HL-60 (cell line): ENCODE measurements around the gene USH2A.

Source experiments
- GABPA ChIP-seq: IDR thresholded peaks from 2 replicates; pipeline ENCODE4 v1.6.1; 2012; ENCODE audit warnings: low read depth
- POLR2AphosphoS5 ChIP-seq: IDR thresholded peaks from 2 replicates; pipeline ENCODE4 v1.6.1; 2012; ENCODE audit warnings: low read depth
- SPI1 ChIP-seq: IDR thresholded peaks from 2 replicates; pipeline ENCODE4 v1.6.1; 2012; ENCODE audit warnings: low read depth, mild to moderate bottlenecking, borderline replicate concordance
- TF ChIP-seq, protein P1 (sequence below): IDR thresholded peaks from one replicate; pipeline ENCODE4 v1.5.1; 2011; ENCODE audit warnings: low read length, control low read depth, inconsistent platforms; ENCODE audit not compliant: insufficient read depth
- TF ChIP-seq, protein P2 (sequence below): IDR thresholded peaks from 2 replicates; pipeline ENCODE4 v1.6.1; 2012; ENCODE audit warnings: low read depth; ENCODE audit not compliant: insufficient replicate concordance

DNA sequence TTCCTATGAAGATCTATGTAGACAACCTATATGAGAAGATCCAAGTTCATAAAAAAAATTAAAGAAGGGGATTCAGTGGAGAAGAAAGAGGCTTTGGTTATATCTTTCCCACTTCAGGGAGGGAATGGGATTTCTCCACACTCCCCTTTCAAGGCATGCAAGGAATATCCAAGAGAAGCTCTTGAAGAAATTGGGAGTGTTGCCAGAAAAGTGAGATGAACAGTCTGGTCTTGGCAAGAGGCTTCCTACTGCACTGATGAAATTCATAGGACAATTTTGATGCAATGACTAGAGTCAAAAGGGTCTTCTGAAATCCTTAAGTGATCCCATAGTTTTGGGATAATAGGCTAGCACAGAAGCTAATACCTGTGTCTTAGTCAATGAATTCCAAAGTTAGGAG lies 703.1 kb downstream of the USH2A start:
- TF ChIP-seq, protein P1, sequence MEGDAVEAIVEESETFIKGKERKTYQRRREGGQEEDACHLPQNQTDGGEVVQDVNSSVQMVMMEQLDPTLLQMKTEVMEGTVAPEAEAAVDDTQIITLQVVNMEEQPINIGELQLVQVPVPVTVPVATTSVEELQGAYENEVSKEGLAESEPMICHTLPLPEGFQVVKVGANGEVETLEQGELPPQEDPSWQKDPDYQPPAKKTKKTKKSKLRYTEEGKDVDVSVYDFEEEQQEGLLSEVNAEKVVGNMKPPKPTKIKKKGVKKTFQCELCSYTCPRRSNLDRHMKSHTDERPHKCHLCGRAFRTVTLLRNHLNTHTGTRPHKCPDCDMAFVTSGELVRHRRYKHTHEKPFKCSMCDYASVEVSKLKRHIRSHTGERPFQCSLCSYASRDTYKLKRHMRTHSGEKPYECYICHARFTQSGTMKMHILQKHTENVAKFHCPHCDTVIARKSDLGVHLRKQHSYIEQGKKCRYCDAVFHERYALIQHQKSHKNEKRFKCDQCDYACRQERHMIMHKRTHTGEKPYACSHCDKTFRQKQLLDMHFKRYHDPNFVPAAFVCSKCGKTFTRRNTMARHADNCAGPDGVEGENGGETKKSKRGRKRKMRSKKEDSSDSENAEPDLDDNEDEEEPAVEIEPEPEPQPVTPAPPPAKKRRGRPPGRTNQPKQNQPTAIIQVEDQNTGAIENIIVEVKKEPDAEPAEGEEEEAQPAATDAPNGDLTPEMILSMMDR, result no peak
- TF ChIP-seq GABPA, result no peak
- no peak for TF ChIP-seq POLR2AphosphoS5
- TF ChIP-seq, protein P2, sequence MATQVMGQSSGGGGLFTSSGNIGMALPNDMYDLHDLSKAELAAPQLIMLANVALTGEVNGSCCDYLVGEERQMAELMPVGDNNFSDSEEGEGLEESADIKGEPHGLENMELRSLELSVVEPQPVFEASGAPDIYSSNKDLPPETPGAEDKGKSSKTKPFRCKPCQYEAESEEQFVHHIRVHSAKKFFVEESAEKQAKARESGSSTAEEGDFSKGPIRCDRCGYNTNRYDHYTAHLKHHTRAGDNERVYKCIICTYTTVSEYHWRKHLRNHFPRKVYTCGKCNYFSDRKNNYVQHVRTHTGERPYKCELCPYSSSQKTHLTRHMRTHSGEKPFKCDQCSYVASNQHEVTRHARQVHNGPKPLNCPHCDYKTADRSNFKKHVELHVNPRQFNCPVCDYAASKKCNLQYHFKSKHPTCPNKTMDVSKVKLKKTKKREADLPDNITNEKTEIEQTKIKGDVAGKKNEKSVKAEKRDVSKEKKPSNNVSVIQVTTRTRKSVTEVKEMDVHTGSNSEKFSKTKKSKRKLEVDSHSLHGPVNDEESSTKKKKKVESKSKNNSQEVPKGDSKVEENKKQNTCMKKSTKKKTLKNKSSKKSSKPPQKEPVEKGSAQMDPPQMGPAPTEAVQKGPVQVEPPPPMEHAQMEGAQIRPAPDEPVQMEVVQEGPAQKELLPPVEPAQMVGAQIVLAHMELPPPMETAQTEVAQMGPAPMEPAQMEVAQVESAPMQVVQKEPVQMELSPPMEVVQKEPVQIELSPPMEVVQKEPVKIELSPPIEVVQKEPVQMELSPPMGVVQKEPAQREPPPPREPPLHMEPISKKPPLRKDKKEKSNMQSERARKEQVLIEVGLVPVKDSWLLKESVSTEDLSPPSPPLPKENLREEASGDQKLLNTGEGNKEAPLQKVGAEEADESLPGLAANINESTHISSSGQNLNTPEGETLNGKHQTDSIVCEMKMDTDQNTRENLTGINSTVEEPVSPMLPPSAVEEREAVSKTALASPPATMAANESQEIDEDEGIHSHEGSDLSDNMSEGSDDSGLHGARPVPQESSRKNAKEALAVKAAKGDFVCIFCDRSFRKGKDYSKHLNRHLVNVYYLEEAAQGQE, result no peak
- no peak for TF ChIP-seq SPI1
